ENCODE measurements around the gene STAT1.

The STAT1 gene

DNA sequence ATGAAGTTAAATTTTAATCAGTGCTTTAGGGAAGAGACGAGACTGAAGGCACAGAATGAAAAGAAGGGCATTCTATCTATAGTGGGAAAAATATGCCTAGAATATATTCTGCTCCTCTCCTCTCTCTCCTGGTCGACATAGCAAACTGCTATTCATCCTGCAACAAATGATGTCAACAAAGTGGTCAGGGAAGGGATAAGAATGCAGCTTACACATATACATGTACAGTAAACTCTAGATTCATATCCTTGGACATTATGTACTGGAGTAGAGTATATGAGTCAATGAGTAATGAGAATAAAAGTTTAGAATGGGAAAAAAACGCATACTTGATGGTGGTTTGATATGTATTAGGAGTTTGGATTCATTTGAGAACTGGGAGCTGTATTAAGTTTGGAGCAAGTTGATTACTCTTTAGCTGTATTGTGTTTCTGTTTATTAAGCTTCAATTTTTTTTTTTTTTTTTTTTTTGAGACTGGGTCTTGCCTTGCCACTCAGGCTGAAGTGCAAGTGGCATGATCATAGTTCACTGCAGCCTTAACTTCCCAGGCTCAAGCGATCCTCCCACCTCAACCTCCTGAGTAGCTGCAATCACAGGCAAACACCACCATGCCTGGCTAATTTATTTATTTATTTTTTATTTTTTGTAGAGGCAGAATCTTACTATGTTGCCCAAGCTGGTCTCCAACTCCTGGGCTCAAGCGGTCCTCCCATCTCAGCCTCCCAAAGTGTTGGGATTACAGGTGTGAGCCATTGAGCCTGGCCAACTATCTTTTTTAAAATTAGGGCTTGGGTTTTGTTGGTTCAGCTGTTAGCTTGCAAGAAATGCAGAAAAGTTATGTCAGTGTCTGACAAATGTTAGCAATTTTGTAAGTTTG lies 53.8 kb downstream of the STAT1 start:
- DNase-seq, result no peak

DNA sequence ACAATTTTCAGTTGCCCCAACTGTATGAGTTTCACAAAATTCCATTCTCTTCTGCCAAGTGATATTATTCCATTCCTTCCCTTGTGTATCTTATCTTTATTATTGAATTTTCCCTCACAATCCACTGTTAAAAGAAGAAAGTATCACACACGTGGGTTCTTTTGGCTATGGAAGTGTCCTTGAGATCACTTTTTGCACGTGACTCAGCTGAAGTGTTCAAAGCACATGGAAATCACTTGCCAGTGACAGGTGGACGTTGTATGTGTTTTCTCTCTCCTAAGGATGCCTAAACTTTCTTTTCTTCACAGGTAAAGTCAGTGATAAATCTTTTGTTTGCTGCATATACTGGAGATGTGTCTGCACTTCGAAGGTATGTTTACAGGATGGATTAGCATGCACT lies 60.7 kb downstream of the STAT1 start:
- no peak for DNase-seq

DNA sequence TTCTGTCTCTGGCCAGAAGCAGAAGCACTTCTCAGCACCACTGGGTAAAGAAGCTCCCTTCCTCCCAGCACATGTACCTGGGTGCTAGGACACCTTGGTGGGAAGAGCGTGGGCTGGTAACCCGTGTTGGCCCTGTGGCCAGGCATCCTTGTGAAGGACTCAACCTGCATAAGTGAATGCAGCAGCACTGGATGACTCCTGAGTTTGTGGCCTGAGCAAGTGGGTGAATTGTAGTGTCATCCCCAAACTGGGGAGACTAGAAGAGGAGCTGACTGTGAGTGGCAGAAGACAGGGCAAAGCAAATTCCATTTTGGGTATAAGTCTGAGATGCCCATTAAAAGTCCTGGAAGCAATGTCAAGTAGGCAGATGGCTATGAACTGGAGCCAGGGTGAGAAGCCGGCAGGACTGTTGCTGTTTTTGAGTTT lies 63.4 kb downstream of the STAT1 start:
- DNase-seq, result no peak

- DNase-seq, result no peak
Measured at GRCh38 chr2:190948671-190949070, 65.3 kb downstream of the STAT1 start.

DNA sequence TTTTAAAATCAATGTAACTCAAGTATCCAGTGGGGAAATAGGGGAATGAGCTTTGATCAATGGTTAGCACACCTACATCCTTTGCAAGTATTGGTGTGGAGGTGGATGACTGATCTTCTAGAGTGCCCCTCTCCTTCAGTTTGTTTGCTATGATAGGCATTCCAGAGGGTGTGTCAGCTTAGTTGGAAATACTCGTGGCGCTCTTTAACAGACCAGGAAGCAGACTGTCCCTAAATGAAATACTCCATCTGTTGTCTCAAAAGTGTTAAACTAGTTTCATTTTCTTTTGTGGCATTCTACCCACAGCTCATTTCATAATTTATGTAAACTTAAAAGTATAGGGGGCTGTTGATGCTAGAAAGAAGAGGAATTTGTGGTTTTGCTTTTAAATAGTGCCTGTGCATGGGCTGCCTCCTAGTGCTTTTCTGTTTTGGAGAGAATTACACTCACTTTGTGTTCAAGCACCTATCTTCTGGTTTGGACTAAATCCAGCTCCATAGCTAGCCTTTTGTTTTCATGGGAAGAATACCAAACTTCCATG lies 66.2 kb downstream of the STAT1 start:
- peak in 2 of 5 experiments; percentile 25 to 69 for DNase-seq

DNA sequence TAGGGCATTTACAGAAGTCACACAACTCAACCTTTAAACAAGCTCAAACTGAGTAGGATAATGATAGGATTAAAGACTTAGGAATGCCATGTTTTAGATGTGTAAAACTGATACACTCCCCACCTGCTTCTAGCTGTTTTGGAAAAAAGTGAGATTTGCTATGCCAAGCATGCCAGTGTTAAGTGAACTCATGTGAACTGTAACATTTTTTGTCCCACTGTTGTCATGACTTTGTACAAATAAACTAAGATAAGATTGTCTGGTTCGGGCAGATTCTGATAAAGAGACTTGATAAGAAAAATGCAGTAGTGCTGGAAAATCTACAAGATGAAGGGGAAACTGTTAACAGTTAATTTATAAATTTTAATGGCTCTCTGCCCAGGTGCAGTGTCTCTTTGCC lies 66.8 kb downstream of the STAT1 start:
- peak in 1 of 5 experiments; percentile 42 for DNase-seq

DNA sequence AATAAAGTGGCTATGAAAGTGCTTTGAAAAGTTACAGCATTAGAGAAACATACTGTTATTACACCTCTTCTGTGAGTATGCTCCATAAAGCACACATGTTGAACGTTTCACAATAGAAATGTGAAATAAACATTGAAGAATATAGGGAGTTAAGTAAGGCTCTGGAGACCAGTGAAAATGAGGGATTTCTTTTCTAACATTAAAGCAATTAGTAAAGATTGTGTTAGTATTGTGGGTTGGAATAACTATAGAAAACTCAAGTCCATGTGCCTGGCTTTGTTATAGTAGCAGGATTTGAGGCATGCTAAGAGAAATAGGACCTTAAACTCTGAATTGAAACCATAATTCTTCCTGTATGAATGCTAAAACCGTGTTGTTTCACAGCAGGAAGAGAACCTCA lies 70.3 kb downstream of the STAT1 start:
- DNase-seq, result no peak

DNA sequence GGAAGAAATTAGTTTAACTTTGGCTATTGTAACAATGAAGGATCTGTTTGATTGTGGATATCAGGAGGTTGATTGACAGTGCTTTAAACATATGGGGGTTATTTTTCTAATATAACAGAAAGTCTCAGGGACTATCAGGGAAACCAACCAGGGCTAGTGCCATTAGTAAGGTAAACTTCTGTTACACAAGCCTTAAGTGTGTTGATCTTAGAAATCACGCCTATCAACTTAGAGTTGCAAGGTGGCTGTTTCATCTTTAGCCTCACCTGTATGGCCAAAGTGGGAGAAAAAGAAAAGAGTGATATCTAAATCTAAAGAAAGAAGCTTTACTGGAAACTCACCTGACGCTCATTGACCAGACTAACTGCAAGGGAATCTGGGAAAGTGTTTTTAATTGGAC lies 71.3 kb downstream of the STAT1 start:
- no peak for DNase-seq

- DNase-seq, result no peak
Measured at GRCh38 chr2:190941571-190941970, 72.4 kb downstream of the STAT1 start.

- DNase-seq, result no peak
Measured at GRCh38 chr2:190940454-190940853, 73.5 kb downstream of the STAT1 start.

GRCh38 chr2:190938771-190939335 lies 75.1 kb downstream of the STAT1 start:
- DNase-seq, result no peak

GRCh38 chr2:190935054-190935453 lies 78.9 kb downstream of the STAT1 start:
- DNase-seq, result no peak

DNA sequence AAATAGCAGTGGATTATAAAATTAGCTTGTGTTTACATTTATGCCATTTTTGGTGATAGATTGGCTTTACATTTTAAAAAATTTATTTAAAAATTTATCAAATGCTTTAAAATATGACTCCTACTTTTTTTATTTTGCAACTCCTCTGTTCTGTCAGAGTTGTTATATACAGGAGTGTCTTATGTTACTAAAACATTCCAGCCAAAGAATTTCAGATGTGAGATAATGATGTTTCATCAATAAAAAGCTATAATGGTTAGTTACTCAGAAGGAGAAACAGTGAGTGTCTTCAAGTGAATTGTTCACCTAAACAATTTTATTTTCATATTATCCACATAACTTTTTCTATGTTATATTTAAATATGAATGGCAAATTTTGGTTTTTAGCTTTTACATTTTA lies 80.6 kb downstream of the STAT1 start:
- DNase-seq, result no peak

DNA sequence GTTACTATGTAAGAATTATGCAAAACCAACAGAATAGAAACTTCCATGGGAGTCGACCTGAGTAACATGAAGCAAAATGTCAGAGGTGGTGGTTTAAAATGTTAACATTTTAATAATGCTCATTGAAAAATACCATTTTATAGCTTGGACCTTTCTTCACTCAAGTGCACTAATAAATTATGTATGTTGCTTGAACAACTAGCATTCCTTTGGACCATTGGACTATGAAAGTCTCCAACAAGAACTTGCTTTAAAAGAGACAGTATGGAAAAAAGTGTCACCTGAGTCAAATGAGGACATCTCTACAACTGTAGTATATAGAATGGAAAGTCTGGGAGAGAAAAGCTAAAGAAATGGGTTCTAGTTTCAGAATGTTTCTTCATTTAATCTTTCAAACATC lies 81.5 kb downstream of the STAT1 start:
- DNase-seq, result no peak

DNA sequence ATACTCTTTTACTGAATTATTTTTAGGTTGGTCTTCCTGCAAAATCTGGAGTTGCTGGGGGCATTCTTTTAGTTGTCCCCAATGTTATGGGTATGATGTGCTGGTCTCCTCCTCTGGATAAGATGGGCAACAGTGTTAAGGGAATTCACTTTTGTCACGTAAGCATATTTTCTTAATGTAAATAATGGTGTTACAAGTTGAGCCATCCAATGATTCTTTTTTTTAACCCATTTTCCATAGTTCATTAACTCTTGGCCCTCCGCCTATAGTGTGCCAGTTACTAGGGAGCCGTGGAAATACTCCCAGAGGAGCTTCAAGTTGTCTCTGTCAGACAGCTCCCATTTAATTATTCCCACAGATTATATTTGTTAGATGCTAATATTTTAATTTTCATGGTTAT lies 83.6 kb downstream of the STAT1 start:
- no peak for DNase-seq

DNA sequence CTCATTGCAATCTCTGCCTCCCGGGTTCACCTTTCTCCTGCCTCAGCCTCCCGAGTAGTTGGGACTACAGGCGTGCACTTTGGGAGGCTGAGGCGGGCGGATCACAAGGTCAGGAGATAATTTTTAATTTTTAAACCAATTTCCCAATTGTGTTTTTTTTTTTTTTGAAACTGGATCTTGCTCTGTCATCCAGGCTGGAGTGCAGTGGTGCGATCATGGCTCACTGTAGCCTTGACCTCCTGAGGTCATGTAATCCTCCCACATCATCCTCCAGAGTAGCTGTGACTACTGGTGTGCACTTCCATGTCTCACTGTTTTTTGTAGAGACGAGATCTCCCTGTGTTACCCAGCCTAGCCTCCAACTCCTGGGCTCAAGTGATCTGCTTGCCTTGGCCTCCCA lies 84.1 kb downstream of the STAT1 start:
- DNase-seq, result no peak

GRCh38 chr2:190927301-190927700 lies 86.7 kb downstream of the STAT1 start:
- no peak for DNase-seq

DNA sequence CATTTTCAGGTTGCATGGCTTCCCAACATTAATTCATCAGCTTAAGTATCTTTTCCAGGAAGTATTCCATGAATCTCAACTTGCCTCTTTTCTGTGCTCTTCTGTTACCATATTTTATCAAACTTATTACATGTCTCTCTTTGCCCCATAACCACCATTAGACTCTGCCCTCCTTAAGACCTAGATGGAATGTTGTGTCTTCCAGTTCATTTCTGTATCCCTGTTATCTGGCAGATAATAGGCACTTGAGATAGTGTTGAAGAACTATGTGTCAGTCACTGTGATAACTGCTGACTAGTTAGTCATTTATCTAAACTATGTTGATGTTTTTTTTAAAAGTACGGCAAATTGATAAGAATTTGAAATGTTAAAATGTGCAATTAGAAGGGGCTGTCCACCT lies 91.6 kb downstream of the STAT1 start:
- DNase-seq, result no peak

DNA sequence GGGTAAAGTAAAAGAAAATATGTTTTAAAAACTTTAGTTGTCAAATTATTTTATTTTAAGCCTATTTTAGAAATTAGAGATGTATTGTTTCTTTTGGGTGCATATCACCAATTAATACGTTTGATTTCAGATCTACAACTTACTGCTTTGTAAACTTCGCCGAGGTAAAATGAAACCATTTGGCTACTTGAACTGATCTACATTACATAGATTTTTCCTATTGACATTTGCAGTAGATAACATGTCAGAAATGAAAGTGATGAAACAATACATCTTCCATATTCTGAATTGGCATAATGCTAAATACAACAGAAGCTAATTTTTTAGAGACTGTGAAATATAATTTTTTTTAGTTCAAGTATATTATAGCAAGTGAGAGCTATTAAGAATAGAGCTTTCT lies 93.9 kb downstream of the STAT1 start:
- DNase-seq, result no peak

Measured in T-helper 2 cell (primary cell).